Panc1 (cell line): ENCODE data around the gene SKI. TPM values are rescaled to one million over a fixed set of nuclear protein-coding genes. Genes with fewer than 3 reads are reported as not detected.

Source experiments
- ATAC-seq: fragments of 200-7000 bp; cut with Tn5 transposase; 2 replicates; pipeline ENCODE4 v1.9.1; 2020; ENCODE audit warnings: mild to moderate bottlenecking, moderate library complexity
- BruUV-seq: library from RNA; stranded (reverse); fragments of 400-500 nt; replicated peaks from 2 replicates; lab custom pipeline; 2021; lab: Mats Ljungman, UMichigan
- CTCF ChIA-PET: fragments of 300-600 bp; sonication (Branson Sonifier 250); formaldehyde crosslinking; loops from one replicate; lab custom pipeline; 2022; ENCODE audit warnings: antibody characterized with exemption; lab: Charles Lee
- POLR2A ChIA-PET: fragments of 300-600 bp; sonication (Branson Sonifier 250); formaldehyde crosslinking; loops from one replicate; lab custom pipeline; 2022; ENCODE audit warnings: antibody characterized with exemption; lab: Charles Lee
- DNase-seq: peaks from one replicate; pipeline ENCODE4 v3.0.0-alpha.2; 2010; ENCODE audit warnings: low read depth, low spot score
- H3K27ac ChIP-seq: 2 replicates; pipeline ENCODE4 v1.5.1; 2011; ENCODE audit warnings: mild to moderate bottlenecking, low read length, inconsistent platforms
- H3K27me3 ChIP-seq: fragments of 200-500 bp; sonication (Bioruptor generic); 2 replicates; pipeline ENCODE4 v1.6.0; 2014; ENCODE audit warnings: low read length, inconsistent platforms; ENCODE audit not compliant: control insufficient read depth, insufficient read depth
- H3K36me3 ChIP-seq: fragments of 200-500 bp; sonication (Bioruptor generic); 2 replicates; pipeline ENCODE4 v1.5.1; 2014; ENCODE audit warnings: inconsistent platforms, mild to moderate bottlenecking, low read length, moderate library complexity; ENCODE audit not compliant: control insufficient read depth, insufficient read depth
- H3K4me1 ChIP-seq: 2 replicates; pipeline ENCODE4 v1.5.1; 2011; ENCODE audit warnings: inconsistent platforms, mild to moderate bottlenecking, low read length, moderate library complexity; ENCODE audit not compliant: control insufficient read depth, insufficient read depth
- H3K4me3 ChIP-seq, 2 experiments: 2 replicates each; pipeline ENCODE4 v1.5.1; 2011 to 2012; ENCODE audit warnings: low read depth in 2 of 2, low read length in 2 of 2, mild to moderate bottlenecking in 2 of 2, inconsistent platforms in 1 of 2, moderate library complexity in 1 of 2
- H3K9me3 ChIP-seq: fragments of 200-500 bp; sonication (Bioruptor generic); 2 replicates; pipeline ENCODE4 v1.5.1; 2014; ENCODE audit warnings: low read depth, mild to moderate bottlenecking, inconsistent platforms, low read length, moderate library complexity; ENCODE audit not compliant: control insufficient read depth, insufficient read depth
- CTCF ChIP-seq: fragments of 450-650 bp; IDR thresholded peaks from 2 replicates; pipeline ENCODE4 v1.5.1; 2017; ENCODE audit warnings: mild to moderate bottlenecking
- POLR2AphosphoS5 ChIP-seq: IDR thresholded peaks from 2 replicates; pipeline ENCODE4 v1.6.1; 2012; ENCODE audit warnings: mild to moderate bottlenecking, low read depth, low read length, moderate library complexity
- REST ChIP-seq, 2 experiments: IDR thresholded peaks; 2 replicates each; pipeline ENCODE4 v1.6.1; 2011 to 2012; ENCODE audit warnings: low read depth in 2 of 2, control low read depth in 1 of 2, low read length in 1 of 2, mild to moderate bottlenecking in 1 of 2, moderate library complexity in 1 of 2; ENCODE audit not compliant: insufficient read depth in 1 of 2
- SIN3A ChIP-seq: IDR thresholded peaks from 2 replicates; pipeline ENCODE4 v1.6.1; 2012; ENCODE audit warnings: low read depth, mild to moderate bottlenecking, low read length, moderate library complexity, borderline replicate concordance; ENCODE audit not compliant: insufficient read depth
- TCF7L2 ChIP-seq: IDR thresholded peaks from 2 replicates; pipeline ENCODE4 v1.6.1; 2011; ENCODE audit warnings: mild to moderate bottlenecking, low read depth, low read length, inconsistent platforms
- in situ Hi-C: cut with HindIII; loops from 2 replicates; pipeline ENCODE4 v1.10.0; 2016; ENCODE audit warnings: low sequenced_read_pairs, low pct_unique_long_range_greater_than_20kb
- intact Hi-C: fragments of 100-400 bp; cut with micrococcal nuclease; formaldehyde crosslinking; loops from one replicate; pipeline ENCODE4 v1.10.0; 2022; ENCODE audit not compliant: unreplicated experiment
- total RNA-seq: library from RNA; stranded (reverse); gene quantifications from one replicate; pipeline ENCODE4 v1.2.1, GENCODE V29; 2021; ENCODE audit not compliant: unreplicated experiment

Gene SKI
- total RNA-seq, 1 experiment from 2014 or later = 63.2 TPM

GRCh38 chr1:2237773-2238172 lies 9.7 kb downstream of the SKI start:
- H3K4me1 ChIP-seq = peaks cover 43% of the 10 kb centered on the region
- peak; percentile 58 for ATAC-seq

GRCh38 chr1:2238361-2239012 lies 10.4 kb downstream of the SKI start:
- intact Hi-C loops (no loop called here), in situ Hi-C loops (no loop called here)
- Histone ChIP-seq H3K4me1 (peaks cover 40% of the 10 kb centered on the region), H3K36me3 (no peaks in the 10 kb centered on the region), H3K27me3 (no peaks in the 10 kb centered on the region), H3K9me3 (no peaks in the 10 kb centered on the region), H3K27ac (no peak overlapping the region), H3K4me3 (no peak overlapping the region)
- BruUV-seq = no TSS peak
- ATAC-seq (no peak), DNase-seq (no peak)
- ChIA-PET POLR2A (interaction anchor here (0.5 kb wide), 1 partner anchor 72 kb away, joined by 3 read pairs; no protein-coding TSS in a partner anchor), CTCF (no interaction called here)
- no peak for TF ChIP-seq SIN3A
- no peak for TF ChIP-seq REST (IDR thresholded peaks at IDR 0.05; ENCODE audit: insufficient read depth in 1 of 2, low read depth in 2 of 2, low read length in 1 of 2)

More at GRCh38 chr1:2237773-2238172, 9.7 kb downstream of the SKI start:
- no peaks in the 10 kb centered on the region for H3K27me3 ChIP-seq
- TF ChIP-seq SIN3A (no peak), REST (IDR thresholded peaks at IDR 0.05; ENCODE audit: insufficient read depth in 1 of 2, low read depth in 2 of 2, low read length in 1 of 2) (no peak)
- no TSS peak for BruUV-seq
- DNase-seq = no peak
- H3K9me3 ChIP-seq = no peaks in the 10 kb centered on the region
- ChIA-PET CTCF (no interaction called here), POLR2A (no interaction called here)
- H3K4me3 ChIP-seq = no peak overlapping the region
- no peak overlapping the region for H3K27ac ChIP-seq
- intact Hi-C loops (no loop called here), in situ Hi-C loops (no loop called here)
- H3K36me3 ChIP-seq = no peaks in the 10 kb centered on the region

- H3K27ac ChIP-seq = no peak overlapping the region
- in situ Hi-C loops = no loop called here
- H3K4me3 ChIP-seq = no peak overlapping the region
- no TSS peak for BruUV-seq
- intact Hi-C loops = no loop called here
- peaks cover 35% of the 10 kb centered on the region for H3K4me1 ChIP-seq
- ChIA-PET CTCF (no interaction called here), POLR2A (interaction anchor here (0.5 kb wide), 1 partner anchor 71 kb away, joined by 3 read pairs; no protein-coding TSS in a partner anchor)
- no peak for TF ChIP-seq POLR2AphosphoS5
- TF ChIP-seq TCF7L2 = no peak
- no peak for TF ChIP-seq SIN3A
- no peak for TF ChIP-seq REST (IDR thresholded peaks at IDR 0.05; ENCODE audit: insufficient read depth in 1 of 2, low read depth in 2 of 2, low read length in 1 of 2)
- no peak for TF ChIP-seq CTCF
- H3K27me3 ChIP-seq = no peaks in the 10 kb centered on the region
- no peaks in the 10 kb centered on the region for H3K36me3 ChIP-seq
- no peaks in the 10 kb centered on the region for H3K9me3 ChIP-seq
- no peak for DNase-seq
- no peak for ATAC-seq
Observed at GRCh38 chr1:2239013-2239370, 10.9 kb downstream of the SKI start.
